ENCODE data around the gene FAM114A1.

DNA sequence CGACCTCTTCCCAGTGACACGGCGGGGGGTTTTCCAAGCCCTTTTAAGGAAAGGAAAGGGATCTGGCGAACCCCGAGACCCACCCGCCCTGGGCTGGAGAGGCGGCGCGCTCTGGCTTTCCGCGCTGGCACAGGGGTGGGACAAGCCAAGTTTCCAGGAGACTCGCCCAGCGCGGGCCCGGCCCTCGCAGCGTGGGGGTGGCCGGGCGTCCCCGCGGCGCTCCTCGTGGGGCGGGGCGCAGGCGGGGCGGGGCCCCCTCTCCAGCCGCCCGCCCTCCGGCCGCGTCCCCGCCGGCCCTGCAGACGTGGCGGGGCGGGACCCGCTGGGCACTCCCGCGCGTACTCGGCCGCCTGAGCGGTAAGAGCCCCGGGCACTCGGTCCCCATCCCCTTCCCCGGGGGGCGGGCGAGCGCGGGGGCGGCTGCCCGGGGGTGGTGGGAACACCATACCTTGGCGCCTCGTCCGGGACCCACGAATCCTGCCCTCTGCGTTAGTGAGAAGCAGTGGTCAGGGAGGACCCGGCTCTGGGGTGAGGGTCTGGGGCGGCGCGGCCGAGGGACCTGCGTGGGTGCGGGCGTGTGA, at the start of gene FAM114A1:
- TF ChIP-seq ZC3H11A (IDR thresholded peaks at IDR 0.05) = no peak
- peak; percentile 32 for TF ChIP-seq POLR2A (IDR thresholded peaks at IDR 0.05; ENCODE audit: low read length)
- TF ChIP-seq, protein P1, sequence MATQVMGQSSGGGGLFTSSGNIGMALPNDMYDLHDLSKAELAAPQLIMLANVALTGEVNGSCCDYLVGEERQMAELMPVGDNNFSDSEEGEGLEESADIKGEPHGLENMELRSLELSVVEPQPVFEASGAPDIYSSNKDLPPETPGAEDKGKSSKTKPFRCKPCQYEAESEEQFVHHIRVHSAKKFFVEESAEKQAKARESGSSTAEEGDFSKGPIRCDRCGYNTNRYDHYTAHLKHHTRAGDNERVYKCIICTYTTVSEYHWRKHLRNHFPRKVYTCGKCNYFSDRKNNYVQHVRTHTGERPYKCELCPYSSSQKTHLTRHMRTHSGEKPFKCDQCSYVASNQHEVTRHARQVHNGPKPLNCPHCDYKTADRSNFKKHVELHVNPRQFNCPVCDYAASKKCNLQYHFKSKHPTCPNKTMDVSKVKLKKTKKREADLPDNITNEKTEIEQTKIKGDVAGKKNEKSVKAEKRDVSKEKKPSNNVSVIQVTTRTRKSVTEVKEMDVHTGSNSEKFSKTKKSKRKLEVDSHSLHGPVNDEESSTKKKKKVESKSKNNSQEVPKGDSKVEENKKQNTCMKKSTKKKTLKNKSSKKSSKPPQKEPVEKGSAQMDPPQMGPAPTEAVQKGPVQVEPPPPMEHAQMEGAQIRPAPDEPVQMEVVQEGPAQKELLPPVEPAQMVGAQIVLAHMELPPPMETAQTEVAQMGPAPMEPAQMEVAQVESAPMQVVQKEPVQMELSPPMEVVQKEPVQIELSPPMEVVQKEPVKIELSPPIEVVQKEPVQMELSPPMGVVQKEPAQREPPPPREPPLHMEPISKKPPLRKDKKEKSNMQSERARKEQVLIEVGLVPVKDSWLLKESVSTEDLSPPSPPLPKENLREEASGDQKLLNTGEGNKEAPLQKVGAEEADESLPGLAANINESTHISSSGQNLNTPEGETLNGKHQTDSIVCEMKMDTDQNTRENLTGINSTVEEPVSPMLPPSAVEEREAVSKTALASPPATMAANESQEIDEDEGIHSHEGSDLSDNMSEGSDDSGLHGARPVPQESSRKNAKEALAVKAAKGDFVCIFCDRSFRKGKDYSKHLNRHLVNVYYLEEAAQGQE (IDR thresholded peaks at IDR 0.05) = no peak
- TF ChIP-seq, protein P2, sequence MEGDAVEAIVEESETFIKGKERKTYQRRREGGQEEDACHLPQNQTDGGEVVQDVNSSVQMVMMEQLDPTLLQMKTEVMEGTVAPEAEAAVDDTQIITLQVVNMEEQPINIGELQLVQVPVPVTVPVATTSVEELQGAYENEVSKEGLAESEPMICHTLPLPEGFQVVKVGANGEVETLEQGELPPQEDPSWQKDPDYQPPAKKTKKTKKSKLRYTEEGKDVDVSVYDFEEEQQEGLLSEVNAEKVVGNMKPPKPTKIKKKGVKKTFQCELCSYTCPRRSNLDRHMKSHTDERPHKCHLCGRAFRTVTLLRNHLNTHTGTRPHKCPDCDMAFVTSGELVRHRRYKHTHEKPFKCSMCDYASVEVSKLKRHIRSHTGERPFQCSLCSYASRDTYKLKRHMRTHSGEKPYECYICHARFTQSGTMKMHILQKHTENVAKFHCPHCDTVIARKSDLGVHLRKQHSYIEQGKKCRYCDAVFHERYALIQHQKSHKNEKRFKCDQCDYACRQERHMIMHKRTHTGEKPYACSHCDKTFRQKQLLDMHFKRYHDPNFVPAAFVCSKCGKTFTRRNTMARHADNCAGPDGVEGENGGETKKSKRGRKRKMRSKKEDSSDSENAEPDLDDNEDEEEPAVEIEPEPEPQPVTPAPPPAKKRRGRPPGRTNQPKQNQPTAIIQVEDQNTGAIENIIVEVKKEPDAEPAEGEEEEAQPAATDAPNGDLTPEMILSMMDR (IDR thresholded peaks at IDR 0.05) = no peak
- TF ChIP-seq MAX (IDR thresholded peaks at IDR 0.05) = no peak
- no peak for TF ChIP-seq NR3C1 (IDR thresholded peaks at IDR 0.05)
- TF ChIP-seq KDM1A (IDR thresholded peaks at IDR 0.05; ENCODE audit: low read depth) = no peak
- no peak for TF ChIP-seq POLR2AphosphoS2 (conservative IDR thresholded peaks at IDR 0.05; ENCODE audit: low read length)
- TF ChIP-seq CBX8 (IDR thresholded peaks at IDR 0.05) = no peak
- TF ChIP-seq SMC3 (IDR thresholded peaks at IDR 0.05) = no peak
- TF ChIP-seq PHF8 (IDR thresholded peaks at IDR 0.05; ENCODE audit: borderline replicate concordance, low read depth) = 0 out of 2 replicates have a peak, but pooled peaks have one; percentile 12
- TF ChIP-seq EP300 (IDR thresholded peaks at IDR 0.05) = no peak
- no peak for TF ChIP-seq HOXB5 (CRISPR knock-in tag; IDR thresholded peaks at IDR 0.05)
- no peak for TF ChIP-seq RFX5 (IDR thresholded peaks at IDR 0.05)
